GM12878 (cell line): ENCODE data around the gene ATG101. TPM values are rescaled to one million over a fixed set of nuclear protein-coding genes. Genes with fewer than 3 reads are reported as not detected.

Experiments used
- ATAC-seq: fragments of 200-7000 bp; cut with Tn5 transposase; 3 replicates; pipeline ENCODE4 v1.9.1; 2020; ENCODE audit warnings: mild to moderate bottlenecking, moderate library complexity
- BruUV-seq: library from RNA; stranded (reverse); fragments of 400-500 nt; replicated peaks from 2 replicates; lab custom pipeline; 2021; lab: Mats Ljungman, UMichigan
- CTCF ChIA-PET: fragments of 300-600 bp; sonication (Branson Sonifier 250); formaldehyde crosslinking; extraction: SDS; loops from one replicate; lab custom pipeline; 2021; ENCODE audit warnings: inconsistent platforms; lab: Yijun Ruan, JAX
- POLR2A ChIA-PET: fragments of 350-600 bp; formaldehyde crosslinking; extraction: SDS; loops from one replicate; lab custom pipeline; 2021; ENCODE audit warnings: inconsistent platforms; lab: Charles Lee
- RAD21 ChIA-PET: fragments of 300-600 bp; sonication (Branson Sonifier 250); formaldehyde crosslinking; loops from one replicate; lab custom pipeline; 2023; ENCODE audit warnings: antibody characterized with exemption; ENCODE audit not compliant: unreplicated experiment; lab: Charles Lee
- SMC1A ChIA-PET: fragments of 300-600 bp; sonication (Branson Sonifier 250); formaldehyde crosslinking; loops from one replicate; lab custom pipeline; 2023; ENCODE audit not compliant: unreplicated experiment, uncharacterized antibody; lab: Charles Lee
- DNase-seq: peaks from one replicate; pipeline ENCODE4 v3.0.0-alpha.2; 2011; ENCODE audit warnings: low read depth, low spot score
- FAIRE-seq: peaks from 3 replicates; lab custom pipeline; 2011; peaks lifted over from hg19 to GRCh38; lab: Jason Lieb, UNC
- H2AFZ ChIP-seq: 2 replicates; pipeline ENCODE4 v1.6.0; 2011; ENCODE audit warnings: low read depth, low read length, control low read depth; ENCODE audit not compliant: control insufficient read depth
- H3K27ac ChIP-seq: 2 replicates; pipeline ENCODE4 v1.5.1; 2011; ENCODE audit warnings: control low read depth; ENCODE audit not compliant: control insufficient read depth, insufficient read depth
- H3K27me3 ChIP-seq, 2 experiments: replicated peaks in 1 of 2; 2 replicates each; pipeline versions ENCODE4 v1.6.0 to v1.6.1; 2011; ENCODE audit warnings: low read length in 1 of 2; ENCODE audit not compliant: control insufficient read depth in 2 of 2, insufficient read depth in 2 of 2
- H3K36me3 ChIP-seq, 2 experiments: 2 replicates each; pipeline ENCODE4 v1.5.1; 2011; ENCODE audit warnings: low read length in 1 of 2; ENCODE audit not compliant: control insufficient read depth in 2 of 2, insufficient read depth in 2 of 2
- H3K4me1 ChIP-seq: 2 replicates; pipeline ENCODE4 v1.6.1; 2011; ENCODE audit warnings: mild to moderate bottlenecking, low read length, moderate library complexity, mixed read lengths; ENCODE audit not compliant: control insufficient read depth, insufficient read depth
- H3K4me2 ChIP-seq: 2 replicates; pipeline ENCODE4 v1.6.0; 2011; ENCODE audit warnings: control low read depth; ENCODE audit not compliant: control insufficient read depth, insufficient read depth
- H3K4me3 ChIP-seq: fragments of 200-600 bp; sonication (generic); 2 replicates; pipeline ENCODE4 v1.5.1; 2016
- H3K79me2 ChIP-seq: 2 replicates; pipeline ENCODE4 v1.6.0; 2011; ENCODE audit warnings: low read length; ENCODE audit not compliant: control insufficient read depth, insufficient read depth
- H3K9ac ChIP-seq: 2 replicates; pipeline ENCODE4 v1.8.0; 2011; ENCODE audit warnings: low read length, control low read depth, mixed read lengths; ENCODE audit not compliant: control insufficient read depth, insufficient read depth
- H3K9me3 ChIP-seq: replicated peaks from 3 replicates; pipeline ENCODE4 v1.5.1; 2011; ENCODE audit warnings: mild to moderate bottlenecking, low read length; ENCODE audit not compliant: control insufficient read depth, insufficient read depth
- H4K20me1 ChIP-seq: 2 replicates; pipeline ENCODE4 v1.6.0; 2011; ENCODE audit not compliant: control insufficient read depth, insufficient read depth
- ASH2L ChIP-seq: fragments of 300-600, 200-600 bp; sonication (generic); IDR thresholded peaks from 2 replicates; pipeline ENCODE4 v1.6.1; 2017; ENCODE audit warnings: low read depth, mild to moderate bottlenecking, borderline replicate concordance
- BHLHE40 ChIP-seq, 2 experiments: fragments of 450-650 bp in 1 of 2; IDR thresholded peaks; 2 replicates each; pipeline ENCODE4 v1.6.1; 2011 to 2017; ENCODE audit warnings: low read depth in 2 of 2, borderline replicate concordance in 1 of 2, improper control_type of control experiment in 1 of 2, low read length in 1 of 2, mild to moderate bottlenecking in 1 of 2
- FOXM1 ChIP-seq: IDR thresholded peaks from 2 replicates; pipeline ENCODE4 v1.6.1; 2012; ENCODE audit warnings: low read depth, mild to moderate bottlenecking, inconsistent platforms, low read length, moderate library complexity
- GATAD2B ChIP-seq: fragments of 450-650 bp; conservative IDR thresholded peaks from 2 replicates; pipeline ENCODE4 v1.6.1; 2017; ENCODE audit warnings: low read depth, mild to moderate bottlenecking, moderate library complexity
- MXI1 ChIP-seq: fragments of 150-350 bp; IDR thresholded peaks from 2 replicates; pipeline ENCODE4 v1.6.1; 2011; ENCODE audit warnings: low read depth, mild to moderate bottlenecking, inconsistent platforms, low read length, improper control_type of control experiment
- MYB ChIP-seq: fragments of 150-350 bp; IDR thresholded peaks from 2 replicates; pipeline ENCODE4 v1.6.1; 2014; ENCODE audit warnings: mild to moderate bottlenecking, low read depth, low read length, borderline replicate concordance
- NFXL1 ChIP-seq: fragments of 450-650 bp; IDR thresholded peaks from 2 replicates; pipeline ENCODE4 v1.6.1; 2017; ENCODE audit warnings: antibody characterized with exemption, mild to moderate bottlenecking, borderline replicate concordance
- NR2C2 ChIP-seq: IDR thresholded peaks from 2 replicates; pipeline ENCODE4 v1.6.1; 2011; ENCODE audit warnings: borderline replicate concordance, low read depth; ENCODE audit not compliant: control insufficient read depth, insufficient read length
- PAX5 ChIP-seq: IDR thresholded peaks from 2 replicates; pipeline ENCODE4 v1.6.1; 2011; ENCODE audit warnings: low read depth, low read length, borderline replicate concordance
- PAX8 ChIP-seq: fragments of 450-650 bp; IDR thresholded peaks from 2 replicates; pipeline ENCODE4 v1.6.1; 2017; ENCODE audit warnings: mild to moderate bottlenecking, moderate library complexity
- STAT3 ChIP-seq: IDR thresholded peaks from 2 replicates; pipeline ENCODE4 v1.6.1; 2011; ENCODE audit warnings: low read depth, low read length, improper control_type of control experiment
- TCF7 ChIP-seq: IDR thresholded peaks from 2 replicates; pipeline ENCODE4 v1.6.1; 2014; ENCODE audit warnings: antibody characterized with exemption, borderline replicate concordance
- WRNIP1 ChIP-seq: IDR thresholded peaks from 2 replicates; pipeline ENCODE4 v1.6.1; 2011; ENCODE audit warnings: low read depth, low read length, improper control_type of control experiment, borderline replicate concordance
- WGBS: methylation state at CpG from one replicate; pipeline ENCODE4 v1.1.6; 2016; ENCODE audit warnings: low lambda C conversion rate; ENCODE audit not compliant: insufficient replicate concordance, insufficient coverage; ENCODE audit errors: missing lambda C conversion rate; 5-methylcytosine and 5-hydroxymethylcytosine counted together
- in situ Hi-C: fragments of 300-500 bp; cut with MboI; formaldehyde crosslinking; loops from 9 replicates; pipeline ENCODE4 v1.14.3; 2018; ENCODE audit warnings: mixed read lengths
- intact Hi-C: fragments of 100-400 bp; cut with micrococcal nuclease; formaldehyde crosslinking; loops from one replicate; pipeline ENCODE4 v1.14.2; 2022; ENCODE audit not compliant: unreplicated experiment
- polyA plus RNA-seq, 11 experiments: library from polyadenylated mRNA; depleted of rRNA in 4 of 11; unstranded in 6 of 11; stranded (reverse) in 5 of 11; fragments of >200 nt; fragmentation: Nextera tagmentation in 4 of 11; fragmentation: Illumina TruSeq in 1 of 11; extraction: Ambion mirVana in 4 of 11; extraction: Trizol in 1 of 11; gene quantifications; 1 replicate in 1 of 11; 2 replicates in 10 of 11; pipeline versions ENCODE4 v1.2.1 to v1.2.3, GENCODE V29; 2011 to 2016; ENCODE audit warnings: inconsistent platforms in 2 of 11, missing spikeins in 2 of 11, low read depth in 1 of 11
- total RNA-seq, 4 experiments: library from RNA; depleted of rRNA in 3 of 4; stranded (reverse); fragments of >200 nt in 3 of 4; fragmentation: Illumina TruSeq in 1 of 4; extraction: Trizol in 1 of 4; gene quantifications; 2 replicates each; pipeline versions ENCODE4 v1.2.1 to v1.2.3, GENCODE V29; 2013 to 2021
- TF ChIP-seq, protein P1 (sequence below): IDR thresholded peaks from 2 replicates; pipeline ENCODE4 v1.6.1; 2012; ENCODE audit warnings: improper control_type of control experiment, low read depth, low read length; ENCODE audit not compliant: insufficient replicate concordance

ATG101 gene
- total and polyA plus RNA-seq, 10 of the 15 experiments (the other 5 are each of a cell fraction or from before 2014, with no cell fraction given): 2.7 to 49.8 (median 35.3) TPM

DNA sequence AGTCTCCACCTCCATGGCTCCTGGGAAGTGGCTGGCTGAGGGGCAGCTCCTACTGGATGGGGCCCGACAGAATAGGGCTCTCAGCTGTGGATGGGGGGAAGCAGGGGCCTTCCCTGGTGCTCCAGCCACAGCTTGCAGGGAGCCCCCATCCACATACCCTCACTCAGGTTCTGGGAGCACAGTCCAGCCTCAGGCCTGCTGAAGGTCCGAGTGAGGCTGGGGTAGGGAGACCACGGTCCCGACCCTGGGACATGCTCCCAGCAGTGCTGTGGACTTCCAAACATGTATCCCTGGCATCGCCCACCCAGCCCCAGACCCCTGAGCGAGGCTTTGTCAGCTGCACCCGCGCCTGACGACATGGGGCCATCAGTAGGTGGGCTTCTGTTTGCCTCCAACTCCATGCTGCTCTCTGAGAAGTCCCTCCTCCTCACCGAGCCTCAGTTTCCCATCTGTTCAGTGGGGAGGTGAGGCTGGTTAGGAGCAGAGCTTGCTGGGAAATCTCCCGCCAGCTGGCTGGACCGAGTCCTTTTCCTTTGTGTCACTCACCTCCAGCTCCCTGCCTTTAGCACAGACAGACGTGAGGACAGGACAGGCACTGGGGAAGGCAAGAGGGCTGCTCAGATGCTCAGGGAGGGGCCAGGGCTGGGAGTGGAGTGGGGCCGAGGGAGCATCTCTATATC lies 9.1 kb upstream of the ATG101 start:
- peak; percentile 1; the same call in 2 of the 3 replicates for ATAC-seq
- ChIA-PET RAD21 (interaction anchor here (1.6 kb wide), 1 partner anchor 36 kb away, joined by 6 read pairs; no protein-coding TSS in a partner anchor), SMC1A (interaction anchor here (1.3 to 1.7 kb wide), 2 partner anchors 10 to 35 kb away, joined by 3 to 6 read pairs; no protein-coding TSS in a partner anchor), POLR2A (interaction anchor here (0.9 to 1.1 kb wide), 2 partner anchors 8 to 10 kb away, joined by 3 to 6 read pairs; partner anchors contain the start of gene NR4A1), CTCF (interaction anchor here (2.0 to 15.1 kb wide), 2 partner anchors 35 to 59 kb away, joined by 7 to 208 read pairs; no protein-coding TSS in a partner anchor)
- H3K9ac ChIP-seq: no peak overlapping the region
- H3K27ac ChIP-seq: no peak overlapping the region
- H3K4me1 ChIP-seq: no peaks in the 10 kb centered on the region
- WGBS: 40% methylated on average over 14 of the region's 14 CpGs
- no peak overlapping the region for H3K4me2 ChIP-seq
- no peaks in the 10 kb centered on the region; a peak in 1 of 4 replicates for H3K27me3 ChIP-seq
- no peaks in the 10 kb centered on the region; a peak in 1 of 4 replicates for H3K36me3 ChIP-seq
- no peaks in the 10 kb centered on the region for H4K20me1 ChIP-seq
- no peak overlapping the region for H2AFZ ChIP-seq
- no TSS peak for BruUV-seq
- FAIRE-seq: no peak
- no peak for DNase-seq
- intact Hi-C loops: no loop called here
- in situ Hi-C loops: no loop called here
- H3K79me2 ChIP-seq: no peaks in the 10 kb centered on the region
- TF ChIP-seq STAT3: no peak
- TF ChIP-seq NR2C2: no peak
- no peak for TF ChIP-seq MYB
- TF ChIP-seq PAX8: no peak
- TF ChIP-seq FOXM1: no peak
- TF ChIP-seq TCF7: no peak
- no peak for TF ChIP-seq WRNIP1
- no peak for TF ChIP-seq GATAD2B
- TF ChIP-seq, protein P1, sequence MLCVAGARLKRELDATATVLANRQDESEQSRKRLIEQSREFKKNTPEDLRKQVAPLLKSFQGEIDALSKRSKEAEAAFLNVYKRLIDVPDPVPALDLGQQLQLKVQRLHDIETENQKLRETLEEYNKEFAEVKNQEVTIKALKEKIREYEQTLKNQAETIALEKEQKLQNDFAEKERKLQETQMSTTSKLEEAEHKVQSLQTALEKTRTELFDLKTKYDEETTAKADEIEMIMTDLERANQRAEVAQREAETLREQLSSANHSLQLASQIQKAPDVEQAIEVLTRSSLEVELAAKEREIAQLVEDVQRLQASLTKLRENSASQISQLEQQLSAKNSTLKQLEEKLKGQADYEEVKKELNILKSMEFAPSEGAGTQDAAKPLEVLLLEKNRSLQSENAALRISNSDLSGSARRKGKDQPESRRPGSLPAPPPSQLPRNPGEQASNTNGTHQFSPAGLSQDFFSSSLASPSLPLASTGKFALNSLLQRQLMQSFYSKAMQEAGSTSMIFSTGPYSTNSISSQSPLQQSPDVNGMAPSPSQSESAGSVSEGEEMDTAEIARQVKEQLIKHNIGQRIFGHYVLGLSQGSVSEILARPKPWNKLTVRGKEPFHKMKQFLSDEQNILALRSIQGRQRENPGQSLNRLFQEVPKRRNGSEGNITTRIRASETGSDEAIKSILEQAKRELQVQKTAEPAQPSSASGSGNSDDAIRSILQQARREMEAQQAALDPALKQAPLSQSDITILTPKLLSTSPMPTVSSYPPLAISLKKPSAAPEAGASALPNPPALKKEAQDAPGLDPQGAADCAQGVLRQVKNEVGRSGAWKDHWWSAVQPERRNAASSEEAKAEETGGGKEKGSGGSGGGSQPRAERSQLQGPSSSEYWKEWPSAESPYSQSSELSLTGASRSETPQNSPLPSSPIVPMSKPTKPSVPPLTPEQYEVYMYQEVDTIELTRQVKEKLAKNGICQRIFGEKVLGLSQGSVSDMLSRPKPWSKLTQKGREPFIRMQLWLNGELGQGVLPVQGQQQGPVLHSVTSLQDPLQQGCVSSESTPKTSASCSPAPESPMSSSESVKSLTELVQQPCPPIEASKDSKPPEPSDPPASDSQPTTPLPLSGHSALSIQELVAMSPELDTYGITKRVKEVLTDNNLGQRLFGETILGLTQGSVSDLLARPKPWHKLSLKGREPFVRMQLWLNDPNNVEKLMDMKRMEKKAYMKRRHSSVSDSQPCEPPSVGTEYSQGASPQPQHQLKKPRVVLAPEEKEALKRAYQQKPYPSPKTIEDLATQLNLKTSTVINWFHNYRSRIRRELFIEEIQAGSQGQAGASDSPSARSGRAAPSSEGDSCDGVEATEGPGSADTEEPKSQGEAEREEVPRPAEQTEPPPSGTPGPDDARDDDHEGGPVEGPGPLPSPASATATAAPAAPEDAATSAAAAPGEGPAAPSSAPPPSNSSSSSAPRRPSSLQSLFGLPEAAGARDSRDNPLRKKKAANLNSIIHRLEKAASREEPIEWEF: no peak
- no peak for TF ChIP-seq NFXL1
- no peak for TF ChIP-seq MXI1
- no peak for TF ChIP-seq BHLHE40 (IDR thresholded peaks at IDR 0.05; ENCODE audit: borderline replicate concordance in 1 of 2, low read depth in 2 of 2, low read length in 1 of 2)
- no peak for TF ChIP-seq PAX5
- TF ChIP-seq ASH2L: no peak
- no peak overlapping the region for H3K4me3 ChIP-seq
- H3K9me3 ChIP-seq: no peaks in the 10 kb centered on the region
